DMS53 treated with DMSO at 0.1 percent for 48 hours (cell line): ENCODE measurements around the gene ZC3H7A.
"Not testable (repeated sequence)": the region's sequence is repeated elsewhere in the genome, so short reads cannot be mapped to it uniquely, and the experiment has no call there.

Source experiments
- DNase-seq: peaks from one replicate; lab custom pipeline; 2025; ENCODE audit not compliant: unreplicated experiment; lab: John Stamatoyannopoulos, UW

Gene ZC3H7A

GRCh38 chr16:11801481-11802021 is 4.5 kb upstream of the ZC3H7A start:
- no peak for DNase-seq

GRCh38 chr16:11800382-11800718 is 3.3 kb upstream of the ZC3H7A start:
- DNase-seq = no peak

- no peak for DNase-seq
Observed at GRCh38 chr16:11799509-11800381, 2.7 kb upstream of the ZC3H7A start.

- no peak for DNase-seq
Observed at GRCh38 chr16:11799017-11799381, 1.9 kb upstream of the ZC3H7A start.

GRCh38 chr16:11797957-11798299 is 870 bp upstream of the ZC3H7A start:
- no peak for DNase-seq

GRCh38 chr16:11796227-11797165 is 562 bp downstream of the ZC3H7A start:
- no peak for DNase-seq

- DNase-seq = no peak
Observed at GRCh38 chr16:11795887-11796226, 1.2 kb downstream of the ZC3H7A start.

- no peak for DNase-seq
Observed at GRCh38 chr16:11794996-11795886, 1.8 kb downstream of the ZC3H7A start.

GRCh38 chr16:11794447-11794846 is 2.6 kb downstream of the ZC3H7A start:
- no peak for DNase-seq

- DNase-seq = peak; percentile 38
Observed at GRCh38 chr16:11793840-11794239, 3.2 kb downstream of the ZC3H7A start.

- DNase-seq = peak; percentile 98
Observed at GRCh38 chr16:11792410-11793241, 4.4 kb downstream of the ZC3H7A start.

GRCh38 chr16:11791144-11791828 is 5.8 kb downstream of the ZC3H7A start:
- DNase-seq = peak; percentile 62

GRCh38 chr16:11788914-11789313 is 8.1 kb downstream of the ZC3H7A start:
- no peak for DNase-seq

- not testable (repeated sequence) for DNase-seq
Observed at GRCh38 chr16:11784980-11785599, 12.0 kb downstream of the ZC3H7A start.

- DNase-seq = not testable (repeated sequence)
Observed at GRCh38 chr16:11784381-11784780, 12.7 kb downstream of the ZC3H7A start.

- DNase-seq = no peak
Observed at GRCh38 chr16:11784038-11784369, 13.1 kb downstream of the ZC3H7A start.

GRCh38 chr16:11783319-11784037 is 13.6 kb downstream of the ZC3H7A start:
- peak; percentile 31 for DNase-seq

- DNase-seq = peak; percentile 32
Observed at GRCh38 chr16:11781773-11782172, 15.3 kb downstream of the ZC3H7A start.
